ENCODE measurements around the gene BIRC2. TPM values are rescaled to one million over a fixed set of nuclear protein-coding genes. Genes with fewer than 3 reads are reported as not detected.

BIRC2 gene
- total RNA-seq, result 66.8 and 71.0 TPM in 2 replicates

DNA sequence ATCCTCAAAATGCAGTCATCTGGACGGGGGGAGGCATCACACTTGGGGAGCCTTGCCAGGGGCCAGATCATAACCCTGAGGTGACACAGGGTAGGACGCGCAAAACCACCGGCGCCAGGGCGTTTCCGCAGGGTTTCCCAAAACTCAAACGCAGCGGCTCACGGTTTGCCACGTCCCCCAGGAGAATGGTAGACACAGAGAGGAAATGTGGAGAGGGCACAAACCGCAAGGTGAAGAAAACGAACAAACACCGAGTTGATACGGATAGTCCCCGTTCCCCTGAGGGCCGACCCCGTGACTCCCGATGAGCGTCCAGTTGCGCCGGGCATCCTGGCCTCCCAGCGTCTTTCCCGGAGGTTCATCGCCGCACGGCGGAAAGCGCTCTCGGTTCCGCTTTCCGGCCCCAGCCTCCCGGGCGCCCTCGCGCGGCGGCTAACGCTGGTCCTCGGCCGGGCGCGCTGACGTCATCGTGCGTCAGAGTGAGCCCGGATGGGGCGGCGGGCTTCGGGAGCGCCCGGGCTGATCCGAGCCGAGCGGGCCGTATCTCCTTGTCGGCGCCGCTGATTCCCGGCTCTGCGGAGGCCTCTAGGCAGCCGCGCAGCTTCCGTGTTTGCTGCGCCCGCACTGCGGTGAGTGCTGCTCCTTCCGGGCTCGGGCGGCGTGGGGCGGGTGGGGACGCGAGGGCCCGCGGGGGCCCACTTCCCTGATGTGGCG is at the start of gene BIRC2:
BIRC2 (plus strand) TSS at position 467 of the 714 bp plus-strand sequence. CDS start 2,641 bp downstream, outside the sequence.

GRCh38 chr11:102317099-102317767 is 29.8 kb upstream of the BIRC2 start, which contains the start of gene BIRC3:
Gene BIRC3, plus strand, starts transcription at chr11:102317484. Its CDS starts 7,026 bp downstream, at chr11:102324510.

Other genes with a start within 250 kb of the BIRC2 start
- gene YAP1, start 236.8 kb upstream of the BIRC2 start, total RNA-seq, result 139 and 154 TPM in 2 replicates
- gene BIRC3, start 29.7 kb upstream of the BIRC2 start, total RNA-seq, result 5.3 and 9.0 TPM in 2 replicates
- gene TMEM123, start 105.6 kb downstream of the BIRC2 start, total RNA-seq, result 87.6 and 107 TPM in 2 replicates
- gene MMP7, start 183.5 kb downstream of the BIRC2 start, total RNA-seq, result not detected in 2 replicates